Ecto neural progenitor cell (in vitro differentiated cells): ENCODE measurements around the gene DYNLRB2.

Experiments used
- DNase-seq: peaks from one replicate; pipeline ENCODE4 v3.0.0-alpha.2; 2018; ENCODE audit warnings: low spot score

DYNLRB2 gene

DNA sequence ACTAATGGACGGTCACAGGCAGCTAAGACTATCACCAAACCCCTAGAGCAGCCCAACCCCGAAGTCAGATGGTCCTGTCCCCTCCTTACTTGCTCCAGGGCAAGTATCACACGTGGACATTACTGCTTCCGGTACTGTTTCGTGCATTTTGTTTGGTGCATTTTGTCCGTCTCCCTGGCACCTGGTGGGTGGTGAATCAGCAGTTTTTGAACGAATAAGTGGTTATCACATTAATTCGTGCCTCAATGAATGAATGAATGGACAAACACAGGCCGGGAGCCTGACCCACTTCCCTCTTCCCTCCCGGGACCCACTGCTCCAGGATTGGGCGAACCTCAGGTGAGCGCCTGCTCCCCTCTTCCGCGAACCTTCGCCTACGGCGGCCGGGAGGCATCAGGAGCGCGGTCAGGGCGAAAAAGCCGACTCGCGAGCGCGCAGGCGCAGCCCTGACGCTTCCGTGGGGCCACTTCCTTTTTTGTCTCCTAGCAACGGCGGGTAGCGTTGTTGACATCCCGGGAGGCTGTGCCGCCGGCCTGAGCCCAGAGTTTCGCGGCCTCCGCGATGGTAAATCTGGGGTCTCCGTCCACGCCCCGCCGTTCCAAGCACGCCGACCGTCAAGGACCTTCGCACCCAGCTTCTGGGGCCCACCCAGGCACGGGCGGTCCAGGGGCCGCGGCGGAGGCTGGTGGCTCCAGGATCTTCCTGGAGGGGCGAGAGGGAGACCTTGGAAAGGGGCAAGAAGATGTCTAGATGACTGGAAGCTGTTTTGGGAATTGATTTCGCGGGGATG is at the start of gene DYNLRB2:
Gene DYNLRB2, plus strand, starts transcription at position 478 of the 790 bp plus-strand sequence. Its CDS starts 84 bp downstream, at position 562.
- DNase-seq = peak; percentile 94

DNA sequence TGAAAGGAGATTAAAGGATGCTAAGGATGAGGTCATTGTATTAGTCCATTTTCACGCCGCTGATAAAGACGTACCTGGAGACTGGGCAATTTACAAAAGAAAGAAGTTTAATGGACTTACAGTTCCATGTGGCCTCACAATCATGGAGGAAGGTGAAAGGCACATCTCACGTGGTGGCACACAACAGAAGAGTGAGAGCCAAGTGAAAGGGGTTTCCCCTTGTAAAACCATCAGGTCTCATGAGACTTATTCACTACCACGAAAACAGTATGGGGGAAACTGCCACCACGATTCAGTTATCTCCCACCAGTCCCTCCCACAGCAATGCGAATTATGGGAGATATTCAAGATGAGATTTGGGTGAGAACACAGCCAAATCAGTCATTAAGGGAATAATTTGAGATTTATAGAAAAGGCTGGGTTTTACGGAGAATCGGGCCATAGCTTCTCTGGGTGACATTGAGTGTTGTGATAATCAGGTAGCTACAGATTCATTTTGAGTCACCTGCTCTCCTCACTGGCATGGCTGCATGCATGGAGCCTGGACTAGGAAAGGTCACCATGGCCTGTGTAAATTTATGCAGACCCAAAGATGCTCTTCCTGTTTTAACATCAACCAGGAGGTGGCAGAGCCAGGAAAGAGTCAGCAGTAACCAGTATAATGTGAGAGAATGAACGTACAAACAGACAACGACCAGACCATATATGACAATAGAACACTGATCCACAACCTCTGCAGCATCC is 40.5 kb upstream of the DYNLRB2 start:
- DNase-seq = no peak

- DNase-seq = no peak
Observed at GRCh38 chr16:80500961-80501525, 39.8 kb upstream of the DYNLRB2 start.

DNA sequence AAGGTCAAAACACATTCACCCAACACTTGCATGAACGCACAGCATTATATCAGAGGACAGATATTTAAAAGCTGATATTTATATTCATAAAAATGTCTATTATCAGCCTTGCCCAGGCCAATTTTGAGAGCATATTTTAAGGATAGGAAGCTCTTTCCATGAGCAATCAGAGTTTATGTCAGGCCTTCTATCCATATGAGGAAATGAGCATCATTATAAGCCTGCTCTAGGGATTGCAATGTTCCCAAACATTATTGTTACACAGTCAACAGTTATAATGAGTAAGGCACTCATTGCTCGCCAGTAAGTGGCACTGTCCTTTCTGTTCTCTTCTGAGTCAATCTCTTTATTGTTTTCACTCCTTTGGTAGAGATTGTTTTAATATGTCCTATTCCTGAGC is 37.7 kb upstream of the DYNLRB2 start:
- no peak for DNase-seq

- DNase-seq = no peak
Observed at GRCh38 chr16:80507538-80507937, 33.3 kb upstream of the DYNLRB2 start.

- no peak for DNase-seq
Observed at GRCh38 chr16:80509872-80510271, 30.9 kb upstream of the DYNLRB2 start.

- DNase-seq = no peak
Observed at GRCh38 chr16:80511824-80512592, 28.8 kb upstream of the DYNLRB2 start.

GRCh38 chr16:80512593-80512853 is 28.3 kb upstream of the DYNLRB2 start:
- DNase-seq = no peak

- no peak for DNase-seq
Observed at GRCh38 chr16:80515374-80515773, 25.4 kb upstream of the DYNLRB2 start.

DNA sequence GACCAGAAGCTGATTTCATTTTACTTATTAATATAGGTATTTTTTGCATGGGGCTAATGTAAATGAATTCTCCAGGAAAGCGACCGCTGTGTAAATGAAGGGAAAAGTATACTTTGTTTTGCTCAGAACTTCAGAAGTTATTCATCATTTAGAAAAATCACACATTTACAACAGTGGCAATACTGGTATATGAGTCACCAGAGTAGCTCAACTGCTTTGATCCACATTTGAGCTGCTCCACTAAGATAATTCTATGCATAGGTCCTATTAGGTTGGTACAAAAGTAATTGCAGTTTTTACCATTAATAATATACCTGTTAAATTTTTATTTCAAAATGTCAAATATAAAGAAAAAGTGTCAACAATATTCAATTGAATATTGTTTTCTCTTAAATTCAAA is 22.9 kb upstream of the DYNLRB2 start:
- no peak for DNase-seq

- DNase-seq = no peak
Observed at GRCh38 chr16:80518436-80518835, 22.4 kb upstream of the DYNLRB2 start.

GRCh38 chr16:80519189-80519588 is 21.6 kb upstream of the DYNLRB2 start:
- no peak for DNase-seq

DNA sequence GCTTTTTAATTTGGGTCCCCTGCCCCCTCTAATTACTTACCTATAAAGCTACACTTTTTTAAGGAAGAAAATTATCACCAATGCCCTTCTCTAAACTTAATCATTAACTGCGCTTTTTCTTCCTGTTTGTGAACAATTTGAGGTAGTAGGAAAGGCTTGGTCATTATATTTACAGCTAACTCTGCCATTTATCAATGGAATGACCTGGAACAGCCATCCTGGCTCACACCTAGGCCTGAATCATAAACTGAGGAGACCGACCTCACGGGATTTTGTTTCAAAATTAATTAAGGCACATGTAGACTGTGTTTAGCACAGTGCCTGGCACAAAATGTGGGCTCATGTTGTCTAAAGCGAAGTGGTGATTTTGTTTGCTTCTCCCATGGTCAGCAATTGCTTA is 15.4 kb upstream of the DYNLRB2 start:
- DNase-seq = no peak

- peak; percentile 56 for DNase-seq
Observed at GRCh38 chr16:80526418-80527061, 14.3 kb upstream of the DYNLRB2 start.

- DNase-seq = peak; percentile 56
Observed at GRCh38 chr16:80527297-80527696, 13.5 kb upstream of the DYNLRB2 start.

- DNase-seq = no peak
Observed at GRCh38 chr16:80530479-80530878, 10.3 kb upstream of the DYNLRB2 start.

- DNase-seq = no peak
Observed at GRCh38 chr16:80536238-80536637, 4.6 kb upstream of the DYNLRB2 start.

DNA sequence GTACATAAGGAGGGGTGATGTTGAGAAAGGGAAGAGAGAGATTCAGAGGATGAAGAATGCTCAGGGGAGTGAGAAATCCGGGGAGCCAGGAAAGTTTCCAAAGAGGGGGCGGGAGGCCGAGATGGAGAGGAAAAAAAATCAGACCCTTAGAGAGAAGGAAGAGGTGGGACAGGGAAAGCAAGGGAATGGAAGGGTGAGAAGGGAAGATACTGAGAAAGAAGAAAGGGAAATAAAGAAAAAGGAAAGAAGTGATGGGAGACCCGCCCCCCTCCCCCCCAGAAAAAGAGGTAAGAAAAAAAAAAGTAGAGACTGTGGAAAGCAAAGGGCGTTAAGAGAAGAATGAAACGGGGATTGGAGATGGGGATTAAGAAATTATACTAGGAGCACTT is 507 bp downstream of the DYNLRB2 start:
- no peak for DNase-seq

- no peak for DNase-seq
Observed at GRCh38 chr16:80543162-80543561, 2.4 kb downstream of the DYNLRB2 start.

DNA sequence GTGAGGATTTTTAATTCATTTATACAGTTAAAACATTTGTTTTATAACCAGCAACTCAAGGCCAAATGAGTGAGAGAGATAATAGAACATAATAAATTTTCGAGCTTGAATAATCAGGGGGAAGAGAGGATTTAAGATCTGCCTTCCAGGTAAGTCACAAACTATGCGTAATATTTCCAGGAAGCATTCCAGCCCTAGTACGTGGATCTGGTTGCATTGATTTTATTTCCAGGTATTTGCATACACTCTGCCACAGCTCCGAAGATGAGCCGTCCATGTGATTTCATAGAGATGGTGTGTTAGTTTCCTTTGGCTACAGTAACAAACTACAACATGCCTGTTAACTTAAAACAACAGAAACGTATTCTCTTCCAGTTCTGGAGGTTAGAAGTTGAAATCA is 3.5 kb downstream of the DYNLRB2 start:
- DNase-seq = no peak

DNA sequence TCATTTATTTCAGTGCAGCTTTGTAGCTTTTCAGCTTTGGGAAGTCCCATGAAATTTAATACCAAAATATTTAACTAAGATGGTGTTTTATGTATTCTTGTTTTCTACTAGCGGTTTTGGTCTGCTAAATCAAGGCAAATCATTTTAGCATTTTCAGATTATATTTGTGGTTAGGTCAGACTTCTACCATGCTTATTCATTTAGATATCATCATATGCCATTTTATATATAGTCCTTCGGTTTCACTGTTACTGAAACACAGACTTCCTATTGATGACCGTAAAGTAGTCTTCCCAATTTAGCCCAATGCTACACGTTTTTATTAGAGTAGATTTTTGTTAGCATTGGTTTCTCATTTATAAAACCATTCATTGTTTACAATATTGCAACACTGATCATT is 5.5 kb downstream of the DYNLRB2 start:
- DNase-seq = no peak

DNA sequence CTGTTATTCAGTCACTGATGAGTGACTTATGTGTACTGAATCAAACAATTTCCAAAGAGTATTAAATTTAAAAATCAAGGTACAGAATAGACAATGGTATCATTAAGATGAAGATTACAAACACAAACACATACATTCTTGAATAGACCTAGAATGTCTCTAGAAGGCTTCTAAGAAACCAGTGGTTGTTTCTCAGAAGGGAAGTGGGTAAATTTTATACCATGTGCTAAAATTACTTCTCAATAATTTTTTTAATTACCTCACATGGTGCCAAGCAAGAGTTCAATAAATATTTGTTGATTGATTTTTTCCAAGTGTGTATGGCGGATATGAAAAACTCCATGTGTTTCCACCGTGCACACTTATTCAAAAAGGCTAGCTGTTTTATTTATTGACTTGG is 6.4 kb downstream of the DYNLRB2 start:
- no peak for DNase-seq
